NOMO-1 treated with dmso at 0.1 percent for 144 hours (cell line): Measurements from ENCODE around the gene REV3L.

Experiments used
- DNase-seq: peaks from one replicate; lab custom pipeline; 2025; ENCODE audit not compliant: unreplicated experiment; lab: John Stamatoyannopoulos, UW

The REV3L gene

GRCh38 chr6:111470991-111471390 is 12.0 kb downstream of the REV3L start:
- DNase-seq, result no peak

GRCh38 chr6:111469543-111469942 is 13.5 kb downstream of the REV3L start:
- no peak for DNase-seq

GRCh38 chr6:111468329-111469012 is 14.5 kb downstream of the REV3L start:
- no peak for DNase-seq

- DNase-seq, result no peak
These were observed 18.8 kb downstream of the REV3L start for GRCh38 chr6:111464184-111464583.

GRCh38 chr6:111462770-111463391 is 20.1 kb downstream of the REV3L start:
- DNase-seq, result no peak

- DNase-seq, result no peak
These were observed 21.2 kb downstream of the REV3L start for GRCh38 chr6:111461860-111462259.

GRCh38 chr6:111458670-111459232 is 24.3 kb downstream of the REV3L start:
- DNase-seq, result no peak

- DNase-seq, result no peak
These were observed 26.8 kb downstream of the REV3L start for GRCh38 chr6:111456208-111456607.

- no peak for DNase-seq
These were observed 32.4 kb downstream of the REV3L start for GRCh38 chr6:111450636-111451035.

- no peak for DNase-seq
These were observed 32.9 kb downstream of the REV3L start for GRCh38 chr6:111450087-111450486.

GRCh38 chr6:111449129-111449528 is 33.9 kb downstream of the REV3L start:
- DNase-seq, result no peak

GRCh38 chr6:111447051-111447450 is 36.0 kb downstream of the REV3L start:
- DNase-seq, result no peak

GRCh38 chr6:111445861-111446267 is 37.2 kb downstream of the REV3L start:
- no peak for DNase-seq

- no peak for DNase-seq
These were observed 38.2 kb downstream of the REV3L start for GRCh38 chr6:111444794-111445193.

- peak; percentile 40 for DNase-seq
These were observed 41.3 kb downstream of the REV3L start for GRCh38 chr6:111441678-111442243.

- DNase-seq, result no peak
These were observed 43.8 kb downstream of the REV3L start for GRCh38 chr6:111439171-111439570.

GRCh38 chr6:111437573-111437972 is 45.4 kb downstream of the REV3L start:
- DNase-seq, result no peak

- no peak for DNase-seq
These were observed 50.5 kb downstream of the REV3L start for GRCh38 chr6:111432511-111432910.

GRCh38 chr6:111430605-111431376 is 52.2 kb downstream of the REV3L start:
- DNase-seq, result no peak

GRCh38 chr6:111429571-111429970 is 53.4 kb downstream of the REV3L start:
- no peak for DNase-seq

GRCh38 chr6:111428811-111429210 is 54.2 kb downstream of the REV3L start:
- no peak for DNase-seq
